GM12875 (cell line): ENCODE data around the gene MAP3K2.
A peak's percentile ranks its signal among the peaks of the same experiment; 100 is the strongest.

Experiments
- H3K4me3 ChIP-seq: one replicate; pipeline ENCODE4 v1.5.1; 2011; ENCODE audit warnings: low read depth, low read length, control low read depth
- CTCF ChIP-seq: IDR thresholded peaks from 2 replicates; pipeline ENCODE4 v1.5.1; 2011; ENCODE audit warnings: low read depth, mild to moderate bottlenecking, control low read depth, inconsistent platforms, low read length, moderate library complexity, borderline replicate concordance; ENCODE audit not compliant: insufficient read depth

The MAP3K2 gene

GRCh38 chr2:127424598-127425520 is 37.1 kb upstream of the MAP3K2 start:
- TF ChIP-seq CTCF: no peak
- no peak overlapping the region for H3K4me3 ChIP-seq

- TF ChIP-seq CTCF: no peak
- H3K4me3 ChIP-seq: no peak overlapping the region
Measured at GRCh38 chr2:127423880-127424279, 36.1 kb upstream of the MAP3K2 start.

- 0 out of 2 replicates have a peak, but pooled peaks have one; percentile 2 for TF ChIP-seq CTCF
- peak overlapping the region; percentile 30 for H3K4me3 ChIP-seq
Measured at GRCh38 chr2:127423478-127423843, 35.7 kb upstream of the MAP3K2 start.

GRCh38 chr2:127422559-127423477 is 35.0 kb upstream of the MAP3K2 start:
- no peak for TF ChIP-seq CTCF
- H3K4me3 ChIP-seq: peak overlapping the region; percentile 30

- no peak for TF ChIP-seq CTCF
- H3K4me3 ChIP-seq: no peak overlapping the region
Measured at GRCh38 chr2:127421871-127422558, 34.2 kb upstream of the MAP3K2 start.

- TF ChIP-seq CTCF: no peak
- H3K4me3 ChIP-seq: no peak overlapping the region
Measured at GRCh38 chr2:127421116-127421800, 33.5 kb upstream of the MAP3K2 start.
